Muscle of arm (tissue), 12 donors: Measurements from ENCODE around the gene PSG5. TPM values are rescaled to one million over a fixed set of nuclear protein-coding genes. Genes with fewer than 3 reads are reported as not detected.

Source experiments
- polyA plus RNA-seq, 12 donors: library from polyadenylated mRNA; unstranded; fragments of 120-200 nt; gene quantifications; one replicate each; pipeline ENCODE4 v1.2.1, GENCODE V29; 2013; ENCODE audit not compliant: insufficient read length in 12 of 12

The PSG5 gene
- polyA plus RNA-seq, 12 donors: 0.28 to 0.94 (median 0.59) TPM; not detected in 2

Other genes with a start within 250 kb of the PSG5 start
- under 1 TPM in 4 of 12 donors, not detected in 8; 0.11 to 0.78 (median 0.53) TPM for gene PSG7, start 249.3 kb downstream of the PSG5 start, polyA plus RNA-seq
- gene PSG11, start 160.1 kb downstream of the PSG5 start, polyA plus RNA-seq: 1 to 10 TPM in 3 of 12 donors, under 1 TPM in 7, not detected in 2; 0.29 to 2.0 (median 0.75) TPM
- under 1 TPM in 10 of 12 donors, not detected in 2; 0.21 to 0.79 (median 0.34) TPM for gene PSG2, start 103.8 kb downstream of the PSG5 start, polyA plus RNA-seq
- gene PSG4, start 19.1 kb upstream of the PSG5 start, polyA plus RNA-seq: 1 to 10 TPM in 1 of 12 donors, under 1 TPM in 9, not detected in 2; 0.36 to 1.8 (median 0.67) TPM
- 1 to 10 TPM in 1 of 12 donors, under 1 TPM in 8, not detected in 3; 0.16 to 1.1 (median 0.46) TPM for gene PSG9, start 83.0 kb upstream of the PSG5 start, polyA plus RNA-seq
- 1 to 10 TPM in 1 of 12 donors, under 1 TPM in 8, not detected in 3; 0.14 to 1.1 (median 0.30) TPM for gene CD177, start 167.2 kb upstream of the PSG5 start, polyA plus RNA-seq
- under 1 TPM in 1 of 12 donors, not detected in 11; 0.15 TPM for gene TEX101, start 228.4 kb upstream of the PSG5 start, polyA plus RNA-seq